GM18508 (cell line): ENCODE measurements around the gene NPHS1.

Experiments used
- ATAC-seq: cut with Tn5 transposase; IDR thresholded peaks from one replicate; pipeline ENCODE4 v1.9.1; 2021; ENCODE audit warnings: moderate number of reproducible peaks; ENCODE audit not compliant: insufficient read depth, unreplicated experiment

Gene NPHS1

DNA sequence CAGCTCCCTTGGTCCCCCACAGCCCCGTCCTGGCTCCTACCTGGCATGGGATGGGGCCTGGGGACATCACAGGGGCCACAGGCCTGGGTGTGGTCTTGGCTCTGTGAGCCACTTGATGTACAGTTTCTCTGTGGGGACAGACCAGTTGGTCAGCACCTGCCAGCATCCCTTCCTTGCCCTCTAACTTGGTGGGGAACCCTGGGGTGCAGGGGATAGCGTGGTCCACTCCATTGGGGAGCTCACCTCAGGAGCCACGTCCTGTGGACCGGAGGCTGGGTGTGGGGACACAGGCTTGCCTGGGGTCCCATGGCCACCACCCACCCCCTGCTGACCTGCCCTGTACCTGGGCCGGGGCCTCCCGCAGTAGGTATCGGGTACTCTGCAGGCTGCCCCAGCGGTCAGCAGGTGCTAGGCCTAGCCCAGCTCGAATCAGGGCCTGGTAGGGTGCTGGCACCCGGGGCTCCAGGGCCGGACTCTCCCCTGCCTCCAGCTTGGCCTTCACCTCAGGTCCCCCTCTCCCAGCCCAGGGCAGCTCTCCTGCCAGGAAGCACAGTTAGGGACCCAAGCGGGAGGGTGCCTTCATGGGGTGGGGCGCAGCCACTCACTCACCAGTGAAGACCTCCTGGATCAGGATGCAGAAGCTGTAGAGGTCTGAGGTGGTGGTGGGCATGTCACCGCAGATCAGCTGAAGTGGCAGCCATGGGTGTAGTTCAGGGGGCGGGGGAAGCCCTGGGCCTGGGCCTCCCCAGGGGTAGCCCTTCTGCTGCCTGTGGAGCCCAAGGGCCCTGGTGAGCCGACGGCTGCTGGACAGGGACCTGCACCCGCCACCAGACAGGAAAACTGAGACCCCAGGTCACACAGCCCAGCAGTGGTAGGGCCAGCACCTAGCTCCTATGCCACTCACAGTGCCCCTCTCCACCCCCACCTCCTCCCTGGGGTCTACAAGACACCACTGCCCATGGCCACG, 62.0 kb downstream of the NPHS1 start:
- ATAC-seq: no peak

- no peak for ATAC-seq
These were observed 62.9 kb downstream of the NPHS1 start for GRCh38 chr19:35789195-35789977.

GRCh38 chr19:35788205-35788960, 63.9 kb downstream of the NPHS1 start:
- ATAC-seq: no peak

GRCh38 chr19:35787227-35787799, 65.0 kb downstream of the NPHS1 start:
- ATAC-seq: no peak

DNA sequence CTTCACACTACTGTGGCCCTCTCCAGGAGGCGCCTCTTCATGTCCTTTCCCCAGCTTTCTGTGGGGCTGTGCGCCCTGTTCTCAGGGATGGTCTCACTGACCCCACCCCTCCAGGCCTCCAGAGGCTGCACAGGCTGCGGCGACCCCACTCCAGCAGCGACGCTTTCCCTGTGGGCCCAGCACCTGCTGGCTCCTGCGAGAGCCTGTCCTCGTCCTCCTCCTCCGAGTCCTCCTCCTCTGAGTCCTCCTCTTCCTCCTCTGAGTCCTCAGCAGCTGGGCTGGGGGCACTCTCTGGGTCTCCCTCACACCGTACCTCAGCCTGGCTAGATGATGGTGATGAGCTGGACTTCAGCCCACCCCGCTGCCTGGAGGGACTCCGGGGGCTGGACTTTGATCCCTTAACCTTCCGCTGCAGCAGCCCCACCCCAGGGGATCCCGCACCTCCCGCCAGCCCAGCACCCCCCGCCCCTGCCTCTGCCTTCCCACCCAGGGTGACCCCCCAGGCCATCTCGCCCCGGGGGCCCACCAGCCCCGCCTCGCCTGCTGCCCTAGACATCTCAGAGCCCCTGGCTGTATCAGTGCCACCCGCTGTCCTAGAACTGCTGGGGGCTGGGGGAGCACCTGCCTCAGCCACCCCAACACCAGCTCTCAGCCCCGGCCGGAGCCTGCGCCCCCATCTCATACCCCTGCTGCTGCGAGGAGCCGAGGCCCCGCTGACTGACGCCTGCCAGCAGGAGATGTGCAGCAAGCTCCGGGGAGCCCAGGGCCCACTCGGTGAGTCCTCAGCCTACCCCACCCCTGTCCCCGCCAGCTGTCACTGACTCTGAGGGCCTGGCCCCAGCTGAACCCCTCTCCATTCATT, 65.8 kb downstream of the NPHS1 start:
- ATAC-seq: no peak

GRCh38 chr19:35785339-35785627, 67.0 kb downstream of the NPHS1 start:
- no peak for ATAC-seq

GRCh38 chr19:35784503-35785338, 67.6 kb downstream of the NPHS1 start:
- ATAC-seq: no peak

DNA sequence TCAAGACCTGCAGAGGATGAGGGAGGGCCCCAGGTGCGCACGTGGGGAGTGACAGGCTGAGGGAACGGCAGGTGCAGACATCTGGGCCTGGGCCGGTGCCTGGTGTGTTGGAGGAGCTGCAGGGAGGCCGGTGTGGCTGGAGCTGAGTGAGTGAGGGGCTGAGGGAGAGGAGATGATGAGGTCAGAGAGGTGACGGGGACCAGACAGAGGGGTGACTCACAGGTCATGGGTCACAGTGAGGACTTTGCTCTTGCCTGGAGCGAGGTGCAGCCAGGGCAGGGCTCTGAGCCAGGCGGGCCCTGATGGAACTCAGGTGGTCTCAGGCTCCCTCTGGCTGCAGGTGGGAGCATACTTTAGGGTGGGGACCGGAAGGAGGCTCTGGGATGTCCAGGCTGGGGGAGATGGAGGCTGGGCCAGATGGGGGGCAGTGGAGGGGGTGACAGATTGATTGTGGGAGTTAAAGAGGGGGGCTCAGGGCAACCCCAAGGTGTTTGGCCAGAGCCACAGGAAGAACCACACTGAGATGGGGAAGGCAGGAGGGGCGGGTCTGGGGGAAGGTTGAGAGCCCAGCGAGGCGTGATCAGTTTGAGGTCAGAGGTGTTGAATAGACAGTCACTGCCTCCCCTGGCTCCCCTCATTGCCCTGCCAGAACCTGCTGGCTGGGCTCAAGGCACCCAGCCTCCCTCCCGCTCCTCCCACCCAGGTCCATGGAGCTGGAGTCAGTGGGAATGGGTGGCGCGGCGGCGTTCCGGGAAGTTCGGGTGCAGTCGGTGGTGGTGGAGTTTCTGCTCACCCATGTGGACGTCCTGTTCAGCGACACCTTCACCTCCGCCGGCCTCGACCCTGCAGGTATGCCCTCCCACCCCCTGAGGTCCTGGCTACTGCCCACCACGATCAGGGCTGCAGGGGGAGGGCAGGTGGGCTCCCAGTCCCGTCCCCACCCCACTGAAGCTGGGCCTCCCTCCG, 68.6 kb downstream of the NPHS1 start:
- no peak for ATAC-seq

GRCh38 chr19:35782589-35782988, 69.7 kb downstream of the NPHS1 start:
- no peak for ATAC-seq

- no peak for ATAC-seq
These were observed 70.7 kb downstream of the NPHS1 start for GRCh38 chr19:35781650-35782049.

- no peak for ATAC-seq
These were observed 71.6 kb downstream of the NPHS1 start for GRCh38 chr19:35780717-35781116.

DNA sequence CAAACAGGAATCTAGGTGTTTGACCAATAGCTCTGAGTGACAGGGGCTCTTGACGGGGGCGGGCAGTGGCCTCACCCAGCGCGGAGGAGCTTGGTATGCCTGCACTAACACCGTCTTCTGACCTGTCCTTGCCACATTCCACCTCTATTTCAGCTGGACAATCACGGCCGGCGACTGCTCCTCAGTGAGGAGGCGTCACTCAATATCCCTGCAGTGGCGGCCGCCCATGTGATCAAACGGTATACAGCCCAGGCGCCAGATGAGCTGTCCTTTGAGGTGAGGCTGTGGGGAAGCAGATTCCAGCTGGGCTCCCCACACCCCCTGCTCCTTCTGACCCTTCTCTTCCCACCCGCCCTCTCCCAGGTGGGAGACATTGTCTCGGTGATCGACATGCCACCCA, 72.2 kb downstream of the NPHS1 start:
- ATAC-seq: no peak

GRCh38 chr19:35779033-35779432, 73.3 kb downstream of the NPHS1 start:
- ATAC-seq: no peak

- no peak for ATAC-seq
These were observed 74.3 kb downstream of the NPHS1 start for GRCh38 chr19:35777961-35778360.

DNA sequence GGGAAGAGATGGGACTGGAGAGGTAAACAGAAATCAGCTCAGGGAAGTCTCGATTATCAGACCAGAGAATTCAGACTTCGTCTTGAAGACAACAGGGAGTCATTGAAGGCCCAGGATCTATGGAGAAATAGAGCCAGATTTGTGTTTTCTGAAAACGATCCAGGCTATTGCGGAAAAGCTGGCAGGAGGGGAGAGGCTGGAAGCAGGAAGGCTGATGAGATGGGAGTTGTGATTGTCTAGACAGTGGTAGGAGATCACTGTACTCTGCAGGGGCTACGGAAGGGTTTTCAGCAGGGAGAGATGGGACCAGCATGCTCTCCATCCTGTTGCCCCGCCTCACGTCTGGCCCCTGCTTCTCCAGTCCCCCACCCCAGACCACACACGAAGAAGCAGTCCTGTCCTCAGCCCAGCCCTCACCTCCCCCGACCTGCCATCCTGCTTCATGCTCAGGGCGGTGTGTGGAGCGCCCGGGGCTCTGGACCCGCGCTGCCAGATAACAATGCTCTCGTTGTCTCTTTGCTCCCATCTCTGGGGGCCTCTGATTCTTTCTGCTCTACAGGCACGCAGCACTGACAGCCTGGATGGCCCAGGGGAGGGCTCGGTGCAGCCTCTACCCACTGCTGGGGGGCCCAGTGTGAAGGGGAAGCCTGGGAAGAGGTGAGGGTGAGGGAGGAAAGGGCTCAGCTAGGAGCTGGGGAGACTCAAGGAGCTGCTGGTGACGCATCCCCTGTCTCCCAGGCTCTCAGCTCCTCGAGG, 75.0 kb downstream of the NPHS1 start:
- no peak for ATAC-seq

DNA sequence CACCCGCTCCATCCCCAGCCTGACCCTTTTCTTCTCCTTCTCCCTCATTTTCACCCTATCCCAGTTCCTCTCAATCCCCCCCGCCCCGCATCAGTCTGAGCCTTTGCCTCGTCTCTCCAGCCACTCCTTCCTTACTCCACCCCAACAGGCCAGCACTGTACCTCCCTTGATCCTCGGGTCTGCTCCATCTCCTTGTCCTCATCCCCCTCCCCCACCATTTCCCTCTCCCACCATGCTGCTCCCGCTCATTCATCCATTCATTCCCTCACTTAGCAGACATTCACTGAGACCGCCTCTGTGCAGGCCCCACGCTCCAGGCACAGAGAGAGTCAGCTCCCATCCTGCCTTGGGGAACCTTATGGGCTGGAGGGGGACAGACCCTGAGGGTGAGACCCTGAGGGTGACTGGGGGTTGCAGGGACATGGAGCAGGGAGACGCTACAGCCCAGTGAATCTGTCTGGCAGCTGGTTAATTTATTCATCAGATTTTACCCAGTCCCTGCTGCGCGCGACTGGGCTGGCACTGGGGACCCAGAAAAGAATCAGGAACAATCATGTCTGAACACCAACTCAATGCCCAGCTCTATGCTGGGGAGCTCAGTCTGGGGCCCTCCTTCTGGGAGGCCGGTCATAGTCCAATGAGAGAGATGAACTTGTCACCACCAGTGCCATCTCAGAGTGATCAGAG, 76.1 kb downstream of the NPHS1 start:
- ATAC-seq: no peak
